ENCODE measurements around the gene FARS2.
A peak's percentile ranks its signal among the peaks of the same experiment; 100 is the strongest.

The FARS2 gene

GRCh38 chr6:5665173-5665572 is 403.9 kb downstream of the FARS2 start:
- Histone ChIP-seq H3K4me3 (ENCODE audit: control insufficient read depth in 1 of 7, extremely low read depth in 1 of 7, insufficient read depth in 4 of 7, low read depth in 2 of 7, low read length in 6 of 7) (no peak overlapping the region), H3K27me3 (replicated peaks in 2 of 5; ENCODE audit: control insufficient read depth in 4 of 5, insufficient read depth in 5 of 5, low read length in 4 of 5) (no peaks in the 10 kb centered on the region), H3K27ac (ENCODE audit: insufficient read depth in 1 of 2, low read depth in 1 of 2, low read length in 2 of 2, poor library complexity in 1 of 2, severe bottlenecking in 2 of 2) (no peak overlapping the region), H3K4me1 (ENCODE audit: control extremely low read depth in 1 of 4, control insufficient read depth in 4 of 4, insufficient read depth in 4 of 4, low read length in 3 of 4) (no peaks in the 10 kb centered on the region), H3K36me3 (ENCODE audit: control insufficient read depth in 4 of 4, insufficient read depth in 4 of 4, low read length in 3 of 4) (no peaks in the 10 kb centered on the region), H3K9me3 (ENCODE audit: control extremely low read depth in 1 of 5, control insufficient read depth in 4 of 5, insufficient read depth in 2 of 5, low read depth in 1 of 5, low read length in 4 of 5) (no peaks in the 10 kb centered on the region)
- 94% methylated on average over 4 of the region's 8 CpGs for WGBS (ENCODE audit: insufficient coverage)
- ChIA-PET CTCF (interaction anchor here (1.1 kb wide), 1 partner anchor 196 kb away, joined by 3 read pairs; no protein-coding TSS in a partner anchor), POLR2A (no interaction called here)
- DNase-seq, result no peak

- H3K27me3 ChIP-seq (replicated peaks in 2 of 5; ENCODE audit: control insufficient read depth in 4 of 5, insufficient read depth in 5 of 5, low read length in 4 of 5), result no peaks in the 10 kb centered on the region
- no peaks in the 10 kb centered on the region for H3K4me1 ChIP-seq (ENCODE audit: control extremely low read depth in 1 of 4, control insufficient read depth in 4 of 4, insufficient read depth in 4 of 4, low read length in 3 of 4)
- ChIA-PET CTCF (no interaction called here), POLR2A (no interaction called here)
- 100% methylated on average over 2 of the region's 2 CpGs for WGBS (ENCODE audit: insufficient coverage)
- no peak for DNase-seq
- H3K36me3 ChIP-seq (ENCODE audit: control insufficient read depth in 4 of 4, insufficient read depth in 4 of 4, low read length in 3 of 4), result no peaks in the 10 kb centered on the region
- no peak overlapping the region for H3K27ac ChIP-seq (ENCODE audit: insufficient read depth in 1 of 2, low read depth in 1 of 2, low read length in 2 of 2, poor library complexity in 1 of 2, severe bottlenecking in 2 of 2)
- H3K9me3 ChIP-seq (ENCODE audit: control extremely low read depth in 1 of 5, control insufficient read depth in 4 of 5, insufficient read depth in 2 of 5, low read depth in 1 of 5, low read length in 4 of 5), result no peaks in the 10 kb centered on the region
- no peak overlapping the region for H3K4me3 ChIP-seq (ENCODE audit: control insufficient read depth in 1 of 7, extremely low read depth in 1 of 7, insufficient read depth in 4 of 7, low read depth in 2 of 7, low read length in 6 of 7)
Observed at GRCh38 chr6:5665667-5666066, 404.4 kb downstream of the FARS2 start.

- H3K27ac ChIP-seq (ENCODE audit: insufficient read depth in 1 of 2, low read depth in 1 of 2, low read length in 2 of 2, poor library complexity in 1 of 2, severe bottlenecking in 2 of 2), result no peak overlapping the region
- H3K27me3 ChIP-seq (replicated peaks in 2 of 5; ENCODE audit: control insufficient read depth in 4 of 5, insufficient read depth in 5 of 5, low read length in 4 of 5), result no peaks in the 10 kb centered on the region
- CTCF ChIA-PET, result no interaction called here
- POLR2A ChIA-PET, result no interaction called here
- 100% methylated on average over 2 of the region's 7 CpGs for WGBS (ENCODE audit: insufficient coverage)
- DNase-seq, result no peak
- H3K4me3 ChIP-seq (ENCODE audit: control insufficient read depth in 1 of 7, extremely low read depth in 1 of 7, insufficient read depth in 4 of 7, low read depth in 2 of 7, low read length in 6 of 7), result no peak overlapping the region
- H3K4me1 ChIP-seq (ENCODE audit: control extremely low read depth in 1 of 4, control insufficient read depth in 4 of 4, insufficient read depth in 4 of 4, low read length in 3 of 4), result peaks cover 0 to 8% (median 7%) of the 10 kb centered on the region in 4 experiments
- H3K36me3 ChIP-seq (ENCODE audit: control insufficient read depth in 4 of 4, insufficient read depth in 4 of 4, low read length in 3 of 4), result no peaks in the 10 kb centered on the region
- no peaks in the 10 kb centered on the region for H3K9me3 ChIP-seq (ENCODE audit: control extremely low read depth in 1 of 5, control insufficient read depth in 4 of 5, insufficient read depth in 2 of 5, low read depth in 1 of 5, low read length in 4 of 5)
Observed at GRCh38 chr6:5666695-5667094, 405.4 kb downstream of the FARS2 start.

GRCh38 chr6:5667737-5668136 is 406.4 kb downstream of the FARS2 start:
- H3K4me1 ChIP-seq (ENCODE audit: control extremely low read depth in 1 of 4, control insufficient read depth in 4 of 4, insufficient read depth in 4 of 4, low read length in 3 of 4), result peaks cover 0 to 17% (median 15%) of the 10 kb centered on the region in 4 experiments
- DNase-seq, result no peak
- CTCF ChIA-PET, result no interaction called here
- WGBS (ENCODE audit: insufficient coverage), result no CpG with 5 or more reads among the region's 5 CpGs
- H3K27me3 ChIP-seq (replicated peaks in 2 of 5; ENCODE audit: control insufficient read depth in 4 of 5, insufficient read depth in 5 of 5, low read length in 4 of 5), result no peaks in the 10 kb centered on the region
- H3K9me3 ChIP-seq (ENCODE audit: control extremely low read depth in 1 of 5, control insufficient read depth in 4 of 5, insufficient read depth in 2 of 5, low read depth in 1 of 5, low read length in 4 of 5), result no peaks in the 10 kb centered on the region
- no peak overlapping the region for H3K27ac ChIP-seq (ENCODE audit: insufficient read depth in 1 of 2, low read depth in 1 of 2, low read length in 2 of 2, poor library complexity in 1 of 2, severe bottlenecking in 2 of 2)
- no peak overlapping the region for H3K4me3 ChIP-seq (ENCODE audit: control insufficient read depth in 1 of 7, extremely low read depth in 1 of 7, insufficient read depth in 4 of 7, low read depth in 2 of 7, low read length in 6 of 7)
- POLR2A ChIA-PET, result no interaction called here
- H3K36me3 ChIP-seq (ENCODE audit: control insufficient read depth in 4 of 4, insufficient read depth in 4 of 4, low read length in 3 of 4), result no peaks in the 10 kb centered on the region

GRCh38 chr6:5670381-5670780 is 409.1 kb downstream of the FARS2 start:
- ChIA-PET CTCF (interaction anchor here (1.2 kb wide), 1 partner anchor 14 kb away, joined by 3 read pairs; no protein-coding TSS in a partner anchor), POLR2A (interaction anchor here (0.6 kb wide), 1 partner anchor 1931 kb away, joined by 3 read pairs; no protein-coding TSS in a partner anchor)
- no peak overlapping the region for H3K4me3 ChIP-seq (ENCODE audit: control insufficient read depth in 1 of 7, extremely low read depth in 1 of 7, insufficient read depth in 4 of 7, low read depth in 2 of 7, low read length in 6 of 7)
- peaks cover 0 to 24% (median 19%) of the 10 kb centered on the region in 4 experiments for H3K4me1 ChIP-seq (ENCODE audit: control extremely low read depth in 1 of 4, control insufficient read depth in 4 of 4, insufficient read depth in 4 of 4, low read length in 3 of 4)
- no peaks in the 10 kb centered on the region for H3K9me3 ChIP-seq (ENCODE audit: control extremely low read depth in 1 of 5, control insufficient read depth in 4 of 5, insufficient read depth in 2 of 5, low read depth in 1 of 5, low read length in 4 of 5)
- no peak overlapping the region for H3K27ac ChIP-seq (ENCODE audit: insufficient read depth in 1 of 2, low read depth in 1 of 2, low read length in 2 of 2, poor library complexity in 1 of 2, severe bottlenecking in 2 of 2)
- 100% methylated on average over 1 of the region's 2 CpGs for WGBS (ENCODE audit: insufficient coverage)
- no peaks in the 10 kb centered on the region for H3K27me3 ChIP-seq (replicated peaks in 2 of 5; ENCODE audit: control insufficient read depth in 4 of 5, insufficient read depth in 5 of 5, low read length in 4 of 5)
- H3K36me3 ChIP-seq (ENCODE audit: control insufficient read depth in 4 of 4, insufficient read depth in 4 of 4, low read length in 3 of 4), result no peaks in the 10 kb centered on the region
- DNase-seq, result no peak

- POLR2A ChIA-PET, result interaction anchor here (0.6 kb wide), 1 partner anchor 1932 kb away, joined by 3 read pairs; no protein-coding TSS in a partner anchor
- H3K27me3 ChIP-seq (replicated peaks in 2 of 5; ENCODE audit: control insufficient read depth in 4 of 5, insufficient read depth in 5 of 5, low read length in 4 of 5), result no peaks in the 10 kb centered on the region
- CTCF ChIA-PET, result interaction anchor here (1.2 kb wide), 1 partner anchor 15 kb away, joined by 3 read pairs; no protein-coding TSS in a partner anchor
- no peak overlapping the region for H3K4me3 ChIP-seq (ENCODE audit: control insufficient read depth in 1 of 7, extremely low read depth in 1 of 7, insufficient read depth in 4 of 7, low read depth in 2 of 7, low read length in 6 of 7)
- WGBS (ENCODE audit: insufficient coverage), result 67% methylated on average over 3 of the region's 7 CpGs
- H3K4me1 ChIP-seq (ENCODE audit: control extremely low read depth in 1 of 4, control insufficient read depth in 4 of 4, insufficient read depth in 4 of 4, low read length in 3 of 4), result peaks cover 0 to 24% (median 19%) of the 10 kb centered on the region in 4 experiments
- no peaks in the 10 kb centered on the region for H3K9me3 ChIP-seq (ENCODE audit: control extremely low read depth in 1 of 5, control insufficient read depth in 4 of 5, insufficient read depth in 2 of 5, low read depth in 1 of 5, low read length in 4 of 5)
- H3K27ac ChIP-seq (ENCODE audit: insufficient read depth in 1 of 2, low read depth in 1 of 2, low read length in 2 of 2, poor library complexity in 1 of 2, severe bottlenecking in 2 of 2), result no peak overlapping the region
- DNase-seq, result peak; percentile 31 to 82 (median 75)
- H3K36me3 ChIP-seq (ENCODE audit: control insufficient read depth in 4 of 4, insufficient read depth in 4 of 4, low read length in 3 of 4), result no peaks in the 10 kb centered on the region
Observed at GRCh38 chr6:5670811-5671561, 409.7 kb downstream of the FARS2 start.
